ENCODE measurements around the gene MUC6.

The MUC6 gene

DNA sequence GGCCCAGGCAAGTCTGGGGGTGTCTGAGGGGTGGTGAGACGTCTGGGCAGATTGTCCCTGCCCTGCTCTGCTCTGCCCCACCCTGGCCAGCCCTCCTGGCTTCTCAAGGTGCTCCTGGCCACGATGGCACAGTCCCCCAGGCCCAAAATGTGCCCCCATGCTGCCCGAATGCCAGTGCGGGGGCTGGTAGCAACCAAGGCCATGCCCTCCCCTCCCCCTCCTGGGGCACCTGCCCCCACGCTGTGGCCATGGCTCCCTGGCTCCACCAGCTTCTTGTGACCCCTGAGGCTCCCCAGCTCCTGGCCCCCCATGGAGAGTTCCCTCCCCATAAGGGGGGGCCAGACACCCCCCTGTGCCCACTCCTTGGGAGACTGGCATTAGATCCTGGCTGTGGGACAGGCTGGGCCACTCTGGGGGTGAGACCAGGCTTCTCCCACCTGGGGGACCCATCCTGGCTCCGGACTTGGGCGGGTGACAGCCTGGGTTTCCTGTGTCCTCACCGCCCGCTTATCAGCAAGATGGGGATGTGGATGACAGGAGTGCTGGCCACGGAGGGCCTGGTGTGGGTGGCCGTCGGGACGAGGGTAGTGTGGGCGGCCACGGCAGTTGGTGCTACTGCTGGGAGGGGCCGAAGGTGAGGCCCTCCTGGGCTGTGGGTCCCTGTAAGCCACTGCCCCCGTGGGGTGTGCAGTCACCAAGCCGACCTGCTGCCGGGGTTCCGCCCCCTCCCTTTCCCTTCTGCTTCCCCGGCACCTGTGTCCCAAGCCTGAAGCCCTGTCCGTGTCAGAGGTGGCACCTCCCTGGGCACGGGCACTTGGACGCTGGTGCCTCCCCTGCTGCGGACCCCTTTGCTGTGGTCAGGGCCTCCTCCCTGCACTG, 15.9 kb upstream of the MUC6 start:
- DNase-seq (ENCODE audit: low read depth in 2 of 2): no peak

DNA sequence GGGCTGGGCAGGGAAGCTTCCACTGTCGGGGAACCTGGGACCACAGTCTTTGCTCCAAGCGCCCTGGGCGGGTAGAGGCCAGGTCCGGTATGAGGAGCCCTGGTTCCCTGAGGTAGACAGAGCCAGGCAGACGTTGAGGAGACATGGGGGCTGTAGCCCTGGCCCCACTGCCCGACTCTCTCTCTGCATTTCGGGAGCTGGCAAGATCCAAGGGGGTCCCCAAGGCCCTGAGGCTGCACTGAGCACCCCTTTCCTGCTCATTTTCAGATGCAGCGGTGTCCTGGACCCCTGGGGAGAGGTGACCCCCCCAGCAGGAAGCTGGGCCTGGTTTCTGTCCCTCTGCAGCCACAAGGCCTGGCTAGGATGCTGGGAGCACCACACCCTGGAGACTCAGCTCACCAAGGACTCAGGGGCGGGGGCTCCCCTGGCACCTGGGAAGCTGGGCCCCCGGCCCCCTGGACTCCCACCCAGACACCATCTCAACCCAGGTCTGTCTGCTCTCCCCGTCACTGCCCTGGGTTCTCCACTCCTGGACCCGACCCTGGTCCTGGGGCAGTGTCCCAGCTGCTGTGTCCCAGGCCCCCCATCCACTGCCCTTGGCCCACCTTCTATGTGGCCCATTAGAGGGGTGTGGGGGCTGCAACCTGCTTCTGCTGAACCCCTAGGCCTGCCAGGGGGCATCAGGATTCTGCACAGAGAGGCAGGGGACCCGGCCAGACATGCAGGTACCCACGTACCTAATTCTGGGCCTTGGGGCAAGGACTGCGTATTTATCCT, 15.0 kb upstream of the MUC6 start:
- DNase-seq (ENCODE audit: low read depth in 2 of 2): no peak

DNA sequence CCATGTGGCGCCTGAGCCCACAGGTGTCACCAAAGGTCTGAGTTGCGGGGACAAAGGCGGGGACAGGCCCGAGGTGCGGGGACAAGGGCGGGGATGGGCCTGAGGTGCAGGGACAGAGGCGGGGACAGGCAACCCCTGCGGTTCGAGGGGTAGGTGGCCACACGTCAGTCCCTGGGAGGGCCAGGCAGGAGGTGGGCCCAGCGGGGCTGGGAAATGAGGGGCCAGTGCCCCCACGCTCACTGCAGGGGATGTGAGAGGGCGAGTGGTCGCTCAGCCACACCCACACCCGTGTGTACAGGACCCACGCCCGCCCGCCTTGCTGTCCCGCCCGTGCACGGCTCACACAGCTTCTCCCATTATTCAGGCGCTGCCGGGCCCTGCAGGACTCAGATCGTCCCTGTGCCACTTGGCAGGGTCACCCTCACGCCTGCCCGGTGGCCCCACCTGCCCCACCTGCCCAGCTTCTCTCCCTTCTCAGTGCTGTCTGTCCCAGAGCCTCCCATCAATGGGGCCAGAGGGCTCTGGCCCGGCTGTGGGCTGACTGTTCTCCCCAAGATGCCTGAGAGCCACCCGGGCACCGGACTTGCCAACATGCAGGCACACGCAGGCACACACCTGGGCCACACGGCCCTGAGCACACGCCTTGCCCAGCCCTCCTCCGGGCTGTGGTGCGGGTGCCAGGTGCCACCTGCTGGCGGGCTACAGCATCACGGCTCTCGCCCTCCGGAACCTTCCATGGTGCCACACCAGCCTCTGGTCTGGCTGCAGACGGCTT, 14.2 kb upstream of the MUC6 start:
- peak in 1 of 2 experiments; percentile 8 for DNase-seq (ENCODE audit: low read depth in 2 of 2)

DNA sequence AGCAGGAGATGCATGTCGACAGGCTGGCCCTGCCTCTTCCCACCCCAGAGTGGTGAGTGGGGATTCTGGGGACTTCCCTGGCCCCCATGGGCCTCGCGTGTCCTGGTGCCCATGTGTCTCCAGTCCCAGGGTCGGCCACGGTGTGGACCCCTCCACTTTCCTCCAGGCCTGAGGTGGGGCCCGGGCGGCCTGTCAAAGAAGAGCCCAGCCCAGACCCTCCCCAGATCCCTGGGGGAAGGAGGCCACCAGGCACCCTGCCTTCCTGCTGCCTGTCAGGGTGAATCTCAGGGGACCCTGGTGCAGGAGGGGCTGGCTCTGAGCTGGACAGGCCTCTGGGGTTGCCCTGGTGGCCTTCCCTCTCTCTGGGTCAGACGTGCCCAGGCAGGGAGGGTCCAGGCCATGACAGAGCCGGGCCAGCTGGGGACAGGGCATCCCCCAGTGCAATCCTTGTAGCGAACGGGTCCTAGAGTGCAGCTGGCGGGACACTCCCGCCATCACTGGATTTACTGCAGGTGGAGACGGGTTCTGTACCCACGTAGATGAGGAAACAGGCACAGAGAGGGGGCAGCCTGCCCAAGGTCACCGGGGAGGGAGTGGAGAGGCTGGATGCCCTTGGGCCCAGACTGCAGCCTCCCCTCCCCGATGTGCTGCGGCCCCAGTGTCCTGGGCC, 13.5 kb upstream of the MUC6 start:
- no peak for DNase-seq (ENCODE audit: low read depth in 2 of 2)

DNA sequence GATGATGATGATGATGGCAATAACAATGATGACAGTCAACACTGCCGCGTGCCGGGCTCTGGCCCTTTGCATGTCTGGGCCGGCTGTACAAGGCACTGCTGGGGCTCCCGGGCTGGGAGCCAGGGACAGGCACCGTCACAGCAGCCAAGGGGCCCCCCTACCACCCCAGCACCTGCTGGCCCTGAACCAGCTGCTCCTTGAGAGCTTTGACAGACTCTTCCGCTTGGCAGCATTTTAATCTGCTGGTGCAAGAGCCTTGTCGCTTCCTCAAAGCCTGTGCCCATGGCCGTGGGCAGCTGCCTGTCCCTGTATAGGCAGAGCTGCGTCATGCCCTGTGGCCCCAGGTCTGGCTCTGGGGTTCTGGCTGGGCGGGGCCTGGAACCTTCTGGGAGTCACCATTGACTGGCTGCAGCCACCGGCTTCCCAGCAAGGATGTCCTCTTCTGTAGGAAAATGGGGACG, 12.9 kb upstream of the MUC6 start:
- DNase-seq (ENCODE audit: low read depth in 2 of 2): no peak

DNA sequence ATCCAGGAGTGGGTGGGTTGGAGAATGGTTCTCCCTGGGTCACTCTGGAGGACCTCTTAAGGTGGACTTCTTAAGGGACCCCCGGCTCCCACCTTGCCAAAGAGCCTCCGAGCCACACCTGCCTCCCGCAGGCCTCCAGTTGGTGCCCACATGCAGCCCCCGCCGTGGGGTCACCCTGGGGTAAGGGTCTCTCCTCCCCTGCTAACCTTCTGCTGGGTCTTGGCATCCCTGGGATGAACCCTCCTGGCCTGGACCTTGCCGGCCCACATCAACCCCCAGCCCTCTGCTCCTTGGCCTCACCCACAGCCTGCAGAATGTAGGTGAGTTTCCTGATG, 12.5 kb upstream of the MUC6 start:
- DNase-seq (ENCODE audit: low read depth in 2 of 2): no peak

DNA sequence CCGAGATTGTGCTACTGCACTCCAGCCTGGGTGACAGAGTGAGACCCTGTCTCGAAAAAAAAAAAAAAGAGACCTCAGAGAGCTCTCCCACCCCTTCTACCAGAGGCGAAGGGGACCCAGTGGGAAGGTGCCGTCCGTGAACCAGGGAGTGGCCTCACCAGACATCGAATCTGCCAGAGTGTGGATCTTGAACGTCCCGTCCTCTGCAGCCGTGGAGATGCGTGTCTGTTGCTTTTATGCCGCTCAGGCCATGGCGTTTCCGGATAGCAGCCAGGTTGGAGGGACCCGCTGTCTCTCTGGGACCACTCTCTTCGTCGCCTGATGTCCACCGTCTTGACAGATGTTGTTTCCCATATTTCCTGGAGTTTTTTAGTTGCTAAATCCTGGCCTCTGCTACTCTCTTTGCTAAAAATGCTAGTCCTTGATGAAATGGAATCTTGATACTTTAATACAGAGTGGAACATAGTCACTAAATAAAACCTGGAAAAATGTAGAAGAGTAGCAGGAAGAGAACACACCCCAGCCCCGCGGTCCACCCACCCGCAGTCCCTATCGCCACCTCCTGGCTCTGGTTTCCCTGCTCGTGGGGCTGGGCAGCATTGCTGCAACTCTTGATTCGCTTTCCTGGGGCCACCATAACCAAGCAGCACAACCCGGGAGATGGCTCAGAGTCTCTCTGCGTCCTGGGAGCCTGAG, 12.0 kb upstream of the MUC6 start:
- DNase-seq (ENCODE audit: low read depth in 2 of 2): no peak

DNA sequence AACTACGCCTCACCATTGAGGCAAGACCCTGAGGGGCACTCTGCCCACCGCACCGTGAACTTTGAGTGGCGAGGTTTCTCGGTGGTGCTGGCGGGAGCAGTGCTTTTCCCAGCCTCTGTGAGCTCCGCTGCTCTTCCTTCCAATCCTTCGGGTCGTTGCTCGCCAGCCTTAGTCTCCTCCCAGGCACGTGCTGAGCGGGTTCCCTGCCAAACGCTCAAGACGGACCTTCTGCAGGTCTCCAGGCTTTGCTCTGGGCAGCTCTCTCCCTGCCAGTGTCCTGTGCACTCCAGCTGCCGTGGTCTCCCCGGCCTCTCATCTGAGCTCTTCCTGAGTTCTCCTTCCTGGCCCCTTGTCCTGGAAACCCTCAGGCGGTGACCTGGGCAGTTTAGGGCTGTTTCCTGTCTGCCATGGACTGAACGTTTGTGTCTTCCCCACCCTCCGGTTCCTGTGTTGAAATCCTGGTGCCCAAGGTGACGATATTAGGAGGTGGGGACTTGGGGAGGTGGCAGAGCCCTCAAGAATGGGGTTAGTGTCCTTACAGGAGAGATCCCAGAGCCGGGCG, 11.2 kb upstream of the MUC6 start:
- DNase-seq (ENCODE audit: low read depth in 2 of 2): no peak

DNA sequence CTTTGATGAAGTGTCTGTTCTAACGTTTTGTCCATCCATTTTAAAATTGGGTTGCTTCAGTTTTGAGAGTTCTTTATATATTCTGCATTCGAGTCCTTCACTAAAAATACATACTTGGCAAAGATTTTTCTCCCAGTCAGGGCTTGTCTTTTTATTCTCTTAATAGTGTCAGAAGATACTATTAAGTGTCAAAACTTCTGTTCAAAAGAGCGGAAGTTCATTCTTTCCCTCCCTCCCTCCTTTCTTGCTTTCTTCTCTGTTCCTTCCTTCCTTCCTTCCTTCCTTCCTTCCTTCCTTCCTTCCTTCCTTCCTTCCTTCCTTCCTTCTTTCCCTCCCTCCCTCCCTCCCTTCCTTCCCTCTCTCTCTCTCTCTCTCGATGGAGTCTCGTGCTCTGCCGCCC, 7.6 kb upstream of the MUC6 start:
- DNase-seq (ENCODE audit: low read depth in 2 of 2): no peak

DNA sequence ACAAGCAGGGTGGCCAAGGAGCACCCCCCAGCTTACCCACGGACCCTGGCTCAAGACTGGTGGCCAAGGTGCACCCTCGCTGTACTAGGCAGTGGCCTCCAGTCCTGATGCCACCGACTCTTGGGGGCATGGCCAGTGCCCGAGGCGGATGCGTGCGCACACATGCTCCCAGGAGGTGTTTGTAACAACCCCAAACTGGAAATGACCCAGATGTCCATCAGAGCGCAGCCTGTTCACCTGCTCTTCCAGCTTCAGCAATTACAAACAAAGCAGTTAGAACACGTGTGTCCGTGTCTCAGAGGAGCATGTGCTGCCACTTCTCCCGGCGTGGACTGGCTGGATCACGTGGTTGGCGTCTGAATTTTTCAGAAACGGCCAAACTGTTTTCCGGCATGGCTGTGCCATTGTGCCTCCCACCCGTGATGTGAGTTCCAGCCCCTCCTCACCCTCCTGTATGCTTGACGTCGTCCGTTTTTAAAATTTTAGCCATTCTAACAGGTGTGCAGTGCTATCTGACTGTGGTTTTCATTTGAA, 7.1 kb upstream of the MUC6 start:
- no peak for DNase-seq (ENCODE audit: low read depth in 2 of 2)

DNA sequence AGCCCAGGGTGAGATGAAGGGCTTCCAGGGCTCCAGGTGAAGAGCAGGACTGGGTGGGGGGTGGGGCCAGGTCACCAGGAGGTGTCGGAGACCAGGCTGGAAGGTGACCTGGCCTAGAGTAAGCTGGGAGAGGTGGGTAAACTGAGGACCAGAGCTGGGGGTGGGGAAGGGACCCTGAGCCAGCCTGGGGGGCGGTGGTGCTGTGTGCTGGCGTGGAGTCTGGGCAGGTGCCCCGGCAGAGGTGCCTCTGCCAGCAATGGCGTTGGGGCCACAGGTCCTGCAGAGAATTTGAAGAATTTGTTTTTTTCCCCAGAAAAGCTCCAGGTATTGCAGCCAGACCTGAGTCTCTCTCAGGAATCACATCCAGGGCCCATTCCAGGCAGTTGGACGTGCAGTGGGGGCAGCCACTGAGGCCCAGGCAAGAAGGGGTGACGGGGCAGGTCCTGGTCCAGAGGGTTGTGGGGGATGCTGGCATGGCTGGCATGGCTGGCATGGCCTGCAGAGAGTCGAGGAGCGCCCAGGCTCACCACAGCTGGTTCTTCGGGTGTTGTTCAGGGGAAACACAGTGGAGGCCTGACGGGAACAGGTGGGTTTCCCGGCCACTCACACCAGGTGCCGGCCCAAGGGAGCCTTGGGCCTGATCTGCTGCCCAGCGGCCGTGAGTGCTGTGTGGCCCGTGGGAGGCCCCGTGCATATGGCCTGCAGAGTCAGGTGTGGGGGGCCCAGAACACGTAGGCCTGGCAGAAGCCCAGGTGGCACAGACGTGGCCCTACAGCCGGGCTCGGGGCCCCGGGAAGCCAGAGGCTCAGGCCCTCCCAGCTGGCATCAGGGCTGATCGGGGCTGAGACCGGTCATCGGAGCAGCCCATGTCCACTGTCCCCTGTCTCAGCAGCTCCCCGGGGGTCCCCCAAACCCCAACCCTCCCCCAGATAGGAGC, 6.4 kb upstream of the MUC6 start:
- no peak for DNase-seq (ENCODE audit: low read depth in 2 of 2)

DNA sequence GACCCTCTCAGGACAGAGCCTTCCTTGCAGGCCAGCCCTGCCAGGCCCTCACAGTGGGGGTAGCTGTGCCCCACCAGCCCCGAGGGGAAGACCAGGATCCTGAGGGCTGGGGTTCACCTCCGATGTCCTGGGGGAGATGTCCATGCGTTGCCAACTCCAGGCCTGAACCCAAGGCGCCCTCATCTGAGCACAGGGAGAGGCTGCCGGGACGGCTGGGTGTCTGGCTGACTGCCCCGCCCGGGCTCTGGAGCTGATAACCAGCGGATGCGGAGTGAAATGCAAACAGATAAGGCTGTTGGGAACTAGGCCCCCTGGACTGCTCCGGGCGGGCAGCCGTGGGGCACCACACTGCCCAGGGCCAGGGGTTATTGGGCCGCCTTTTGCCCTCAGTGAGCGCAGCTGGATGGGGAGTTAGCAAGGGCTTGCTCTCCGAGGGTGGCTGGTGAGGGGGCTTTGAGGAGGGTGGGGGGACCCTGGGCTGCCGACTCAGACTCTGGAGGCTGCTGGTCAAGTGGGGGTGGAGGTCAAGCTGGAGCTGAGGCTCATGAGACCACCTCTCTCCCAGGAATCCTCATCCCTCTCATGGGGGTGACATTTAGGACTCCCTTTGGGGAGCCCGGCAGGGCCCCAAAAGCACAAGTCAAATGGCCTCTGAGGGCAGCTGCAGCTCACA, 5.6 kb upstream of the MUC6 start:
- no peak for DNase-seq (ENCODE audit: low read depth in 2 of 2)

DNA sequence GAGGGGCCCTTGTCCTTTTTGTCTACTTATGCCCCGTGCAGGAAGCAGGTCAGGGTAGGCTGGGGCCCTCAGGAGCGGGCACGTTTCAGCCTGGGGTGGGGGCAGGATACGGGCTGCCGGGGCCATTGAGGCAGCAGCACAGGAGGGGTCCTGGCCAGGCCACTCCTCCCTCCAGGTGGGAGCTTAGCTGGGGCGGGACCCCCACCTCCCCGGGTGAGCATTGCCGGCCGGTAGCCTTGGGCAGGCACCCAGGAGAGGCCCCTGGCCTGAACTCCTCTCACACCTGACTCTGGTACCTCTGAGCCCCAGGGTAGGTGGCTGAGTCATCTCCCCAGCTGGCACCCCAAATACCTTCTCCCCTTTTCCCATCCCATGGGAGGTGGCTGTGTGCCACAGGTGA, 5.0 kb upstream of the MUC6 start:
- no peak for DNase-seq (ENCODE audit: low read depth in 2 of 2)

DNA sequence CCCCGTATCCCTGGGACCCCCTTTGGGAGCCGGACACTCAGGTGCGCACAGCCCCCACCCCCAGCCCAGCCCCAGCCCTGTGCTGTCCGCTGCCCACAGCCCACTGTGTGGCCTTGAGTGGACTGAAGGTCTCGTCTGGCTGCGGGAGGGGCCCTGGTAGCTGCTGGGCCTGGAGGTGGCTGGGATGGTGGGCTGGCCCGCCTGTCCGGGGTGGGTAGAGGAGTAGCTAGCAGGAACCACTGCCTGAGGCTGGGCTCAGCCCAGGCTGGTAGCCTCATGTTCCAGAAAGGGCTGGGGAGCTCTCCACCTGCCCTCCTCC, 4.6 kb upstream of the MUC6 start:
- DNase-seq (ENCODE audit: low read depth in 2 of 2): no peak

DNA sequence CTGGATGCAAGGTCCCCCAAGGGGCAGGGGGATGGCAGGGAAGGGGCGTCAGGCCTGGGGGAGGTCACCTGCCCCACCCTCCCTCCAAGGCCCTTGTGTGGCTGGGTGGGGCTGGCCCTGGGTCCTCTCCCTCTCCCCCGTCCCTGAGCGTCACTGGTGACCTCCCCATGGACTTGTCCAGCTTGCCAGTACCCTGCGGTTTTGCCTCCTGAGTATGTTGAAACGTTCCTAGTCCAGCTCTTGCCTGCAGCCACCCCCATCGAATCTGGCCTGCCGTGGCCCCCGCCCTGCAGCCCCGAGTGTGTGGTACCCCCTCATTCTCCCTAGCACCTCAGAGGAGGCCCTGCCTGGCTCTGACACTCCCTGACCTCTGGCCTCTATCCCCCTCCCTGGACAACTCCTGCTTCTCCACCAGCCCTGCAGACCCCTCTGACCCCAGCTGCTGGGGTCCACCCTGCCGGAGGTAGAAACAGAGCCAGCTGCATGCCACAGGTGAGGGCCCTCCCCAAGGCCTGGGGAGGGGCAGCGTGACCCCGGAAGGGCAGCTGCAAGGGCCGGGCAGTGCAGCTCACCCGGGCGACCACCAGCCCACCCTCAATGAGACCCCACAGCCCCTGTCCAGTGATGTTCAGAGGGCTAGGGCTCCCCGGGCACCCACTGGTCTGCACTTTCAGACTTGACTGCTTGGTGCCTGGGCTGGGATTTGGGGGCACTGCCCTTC, 4.1 kb upstream of the MUC6 start:
- no peak for DNase-seq (ENCODE audit: low read depth in 2 of 2)

DNA sequence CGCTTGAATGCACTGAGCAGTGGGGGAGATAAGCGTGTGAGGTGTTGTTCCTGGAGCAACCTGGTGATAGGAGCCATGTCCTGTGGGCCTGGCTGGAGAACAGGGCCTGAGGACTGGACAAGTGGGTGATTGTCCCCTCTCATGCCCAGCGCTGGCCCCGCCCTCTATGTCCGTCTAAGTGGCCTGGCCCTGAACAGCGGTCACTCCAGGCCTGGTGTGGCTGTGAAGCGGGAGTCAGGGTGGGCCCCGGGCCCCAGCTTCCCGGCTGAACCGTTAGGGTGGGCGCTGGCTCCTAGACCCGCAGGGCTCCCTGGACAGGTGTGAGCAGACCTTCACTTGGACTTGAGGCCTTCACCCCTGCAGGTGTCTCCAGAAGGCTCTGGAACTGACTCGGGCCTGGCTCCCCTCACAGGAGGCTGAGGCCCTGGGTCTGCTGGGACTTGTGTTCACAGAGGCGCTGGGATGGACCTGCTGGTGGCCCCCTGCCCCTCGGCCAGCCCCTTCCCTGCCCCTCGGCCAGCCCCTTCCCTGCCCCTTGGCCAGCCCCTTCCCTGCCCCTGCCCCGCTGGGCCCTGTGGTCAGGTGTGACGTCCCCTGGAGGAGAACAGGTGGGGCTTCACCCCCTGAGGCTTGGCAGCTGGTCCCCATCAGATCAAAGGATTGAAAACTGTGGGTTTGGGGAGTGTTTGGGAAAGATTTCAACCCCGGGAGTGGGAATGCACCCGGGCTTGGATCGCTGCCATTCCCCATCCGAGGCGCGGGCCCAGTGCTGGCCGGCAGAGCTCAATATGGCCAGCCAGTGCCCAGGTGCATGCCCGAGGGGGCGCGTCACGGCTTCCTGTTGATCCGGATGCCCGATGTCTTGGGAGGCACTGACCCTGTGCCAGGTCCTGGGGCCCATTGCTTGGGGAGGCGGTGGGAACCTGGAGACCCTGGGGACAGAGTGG, 3.2 kb upstream of the MUC6 start:
- no peak for DNase-seq (ENCODE audit: low read depth in 2 of 2)

DNA sequence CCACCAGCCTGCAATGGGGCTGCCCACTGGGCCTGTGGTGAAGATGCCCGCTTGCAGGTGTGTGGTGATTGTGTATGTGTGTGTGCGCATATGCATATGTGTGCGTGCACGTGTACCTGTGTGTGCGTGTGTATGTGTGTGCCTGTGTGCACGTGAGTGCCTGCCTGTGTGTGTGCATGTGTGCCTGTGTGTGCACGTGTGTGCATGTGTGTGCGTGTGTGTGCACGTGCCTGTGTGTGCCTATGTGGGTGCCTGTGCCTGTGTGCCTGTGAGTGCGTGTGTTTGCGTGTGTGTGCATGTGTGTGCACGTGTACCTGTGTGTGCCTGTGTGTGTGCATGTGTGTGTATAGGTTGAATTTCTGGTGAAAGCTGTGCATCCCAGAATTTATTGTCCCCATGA, 2.4 kb upstream of the MUC6 start:
- DNase-seq (ENCODE audit: low read depth in 2 of 2): no peak
